Mesothelial cell of epicardium (in vitro differentiated cells): ENCODE data around the gene ATG5. TPM values are rescaled to one million over a fixed set of nuclear protein-coding genes. Genes with fewer than 3 reads are reported as not detected.

Experiments used
- DNase-seq, 2 experiments: peaks; one replicate each; pipeline ENCODE4 v3.0.0; 2021; ENCODE audit warnings: low spot score in 2 of 2; ENCODE audit not compliant: unreplicated experiment in 2 of 2
- H3K27ac Mint-ChIP-seq: 2 replicates; pipeline ENCODE4 v1.8.0; 2021; ENCODE audit warnings: mixed read lengths
- H3K27me3 Mint-ChIP-seq: 2 replicates; pipeline ENCODE4 v1.8.0; 2021; ENCODE audit warnings: low read depth, mixed read lengths
- H3K36me3 Mint-ChIP-seq: 2 replicates; pipeline ENCODE4 v1.8.0; 2021; ENCODE audit warnings: mixed read lengths
- H3K4me1 Mint-ChIP-seq: 2 replicates; pipeline ENCODE4 v1.8.0; 2021; ENCODE audit warnings: mixed read lengths
- H3K4me3 Mint-ChIP-seq: 2 replicates; pipeline ENCODE4 v1.8.0; 2021; ENCODE audit warnings: mild to moderate bottlenecking, moderate library complexity, mixed read lengths
- H3K9me3 Mint-ChIP-seq: 2 replicates; pipeline ENCODE4 v1.8.0; 2021; ENCODE audit warnings: mixed read lengths
- CTCF ChIP-seq: fragments of 200-600 bp; sonication (generic); IDR thresholded peaks from one replicate; pipeline ENCODE4 v1.5.0; 2021; ENCODE audit warnings: antibody characterized with exemption; ENCODE audit not compliant: unreplicated experiment
- total RNA-seq: library from RNA; stranded (reverse); gene quantifications from 3 replicates; pipeline ENCODE4 v1.2.1, GENCODE V29; 2021

The ATG5 gene
- total RNA-seq, 1 donor from 2014 or later, result 33.0 TPM

- Mint-ChIP-seq H3K9me3 (peaks cover 5% of the 10 kb centered on the region), H3K27ac (no peak overlapping the region), H3K4me3 (no peak overlapping the region), H3K36me3 (peaks cover 15% of the 10 kb centered on the region), H3K4me1 (peaks cover 2% of the 10 kb centered on the region), H3K27me3 (no peaks in the 10 kb centered on the region)
- no peak for TF ChIP-seq CTCF
- DNase-seq, result no peak
Observed at GRCh38 chr6:106213660-106214289, 111.8 kb downstream of the ATG5 start.

GRCh38 chr6:106212576-106212975 is 113.0 kb downstream of the ATG5 start:
- peaks cover 23% of the 10 kb centered on the region for H3K36me3 Mint-ChIP-seq
- H3K4me3 Mint-ChIP-seq, result no peak overlapping the region
- H3K4me1 Mint-ChIP-seq, result no peaks in the 10 kb centered on the region
- no peak overlapping the region for H3K27ac Mint-ChIP-seq
- no peak for DNase-seq
- peaks cover 13% of the 10 kb centered on the region for H3K9me3 Mint-ChIP-seq
- H3K27me3 Mint-ChIP-seq, result no peaks in the 10 kb centered on the region
- no peak for TF ChIP-seq CTCF

- peaks cover 13% of the 10 kb centered on the region for H3K4me1 Mint-ChIP-seq
- H3K4me3 Mint-ChIP-seq, result no peak overlapping the region
- H3K36me3 Mint-ChIP-seq, result peaks cover 35% of the 10 kb centered on the region
- TF ChIP-seq CTCF, result no peak
- H3K27me3 Mint-ChIP-seq, result no peaks in the 10 kb centered on the region
- DNase-seq, result no peak
- peaks cover 13% of the 10 kb centered on the region for H3K9me3 Mint-ChIP-seq
- H3K27ac Mint-ChIP-seq, result no peak overlapping the region
Observed at GRCh38 chr6:106206905-106207304, 118.7 kb downstream of the ATG5 start.

- Mint-ChIP-seq H3K4me3 (no peak overlapping the region), H3K9me3 (peaks cover 13% of the 10 kb centered on the region), H3K4me1 (peaks cover 13% of the 10 kb centered on the region), H3K27ac (peak overlapping the region; percentile 81), H3K27me3 (no peaks in the 10 kb centered on the region), H3K36me3 (peaks cover 38% of the 10 kb centered on the region)
- no peak for DNase-seq
- TF ChIP-seq CTCF, result no peak
Observed at GRCh38 chr6:106204961-106205360, 120.6 kb downstream of the ATG5 start.

GRCh38 chr6:106199998-106200397 is 125.6 kb downstream of the ATG5 start:
- H3K4me1 Mint-ChIP-seq, result peaks cover 14% of the 10 kb centered on the region
- TF ChIP-seq CTCF, result no peak

More at GRCh38 chr6:106199998-106200397, 125.6 kb downstream of the ATG5 start:
- Mint-ChIP-seq H3K9me3 (no peaks in the 10 kb centered on the region), H3K4me3 (no peak overlapping the region), H3K27me3 (no peaks in the 10 kb centered on the region), H3K27ac (no peak overlapping the region), H3K36me3 (peaks cover 30% of the 10 kb centered on the region)
- no peak for DNase-seq
